HepG2 (cell line): ENCODE results near the gene TADA1. TPM values are rescaled to one million over a fixed set of nuclear protein-coding genes. Genes with fewer than 3 reads are reported as not detected.

Experiments used
- EED ChIP-seq: sonication (generic); formaldehyde crosslinking; IDR thresholded peaks from 2 replicates; pipeline ENCODE4 v1.5.0; 2020; ENCODE audit warnings: mild to moderate bottlenecking, missing genetic modification reagents
- KLF6 ChIP-seq: IDR thresholded peaks from 2 replicates; pipeline ENCODE4 v1.8.0; 2016; ENCODE audit warnings: missing biosample characterization, missing genetic modification reagents
- PCBP1 ChIP-seq: fragments of 200-400 bp; formaldehyde crosslinking; IDR thresholded peaks from 2 replicates; pipeline ENCODE4 v1.6.1; 2017; ENCODE audit warnings: mild to moderate bottlenecking, low read depth, low read length, borderline replicate concordance
- POLR2G ChIP-seq: fragments of 200-400 bp; formaldehyde crosslinking; IDR thresholded peaks from 2 replicates; pipeline ENCODE4 v1.6.1; 2018; ENCODE audit warnings: mild to moderate bottlenecking, low read depth, low read length, moderate library complexity
- RAD21 ChIP-seq: fragments of 450-650 bp; formaldehyde crosslinking; IDR thresholded peaks from 2 replicates; pipeline ENCODE4 v1.5.0; 2020; ENCODE audit warnings: mild to moderate bottlenecking
- XBP1 ChIP-seq: sonication (generic); formaldehyde crosslinking; IDR thresholded peaks from 2 replicates; pipeline ENCODE4 v1.5.0; 2020; ENCODE audit warnings: missing genetic modification reagents
- ZNF770 ChIP-seq: sonication (generic); formaldehyde crosslinking; IDR thresholded peaks from 2 replicates; pipeline ENCODE4 v1.5.0; 2020; ENCODE audit warnings: mild to moderate bottlenecking, missing genetic modification reagents
- ZNF850 ChIP-seq: sonication (generic); formaldehyde crosslinking; conservative IDR thresholded peaks from 2 replicates; pipeline ENCODE4 v1.9.0; 2021; ENCODE audit warnings: mild to moderate bottlenecking, missing genetic modification reagents
- polyA plus RNA-seq, 8 experiments: library from polyadenylated mRNA; depleted of rRNA in 3 of 8; stranded (reverse) in 7 of 8; unstranded in 1 of 8; fragments of >200 nt; fragmentation: Illumina TruSeq in 4 of 8; extraction: Trizol in 4 of 8; gene quantifications; 2 replicates each; pipeline versions ENCODE4 v1.2.1 to v1.2.3, GENCODE V29; 2011 to 2016; ENCODE audit warnings: low read depth in 4 of 8, missing spikeins in 1 of 8, mixed read lengths in 1 of 8; ENCODE audit not compliant: insufficient read depth in 1 of 8
- total RNA-seq, 5 experiments: library from RNA; depleted of rRNA; stranded (reverse); fragments of >200 nt; fragmentation: Illumina TruSeq; extraction: Trizol; gene quantifications; 2 replicates each; pipeline ENCODE4 v1.2.3, GENCODE V29; 2016; ENCODE audit warnings: low read depth in 1 of 5
- TF ChIP-seq, protein P1 (sequence below): sonication (generic); formaldehyde crosslinking; IDR thresholded peaks from 2 replicates; pipeline ENCODE4 v1.8.1; 2023; ENCODE audit warnings: mild to moderate bottlenecking, missing genetic modification reagents
- TF ChIP-seq, protein P2 (sequence below): sonication (generic); formaldehyde crosslinking; IDR thresholded peaks from 2 replicates; pipeline ENCODE4 v1.4.0; 2020; ENCODE audit warnings: missing genetic modification reagents, mild to moderate bottlenecking, borderline replicate concordance
- TF ChIP-seq, protein P3 (sequence below), 2 experiments: sonication (generic) in 1 of 2; formaldehyde crosslinking in 1 of 2; IDR thresholded peaks; 2 replicates each; pipeline versions ENCODE4 v1.4.0 to v1.6.1; 2016 to 2020; ENCODE audit warnings: borderline replicate concordance in 1 of 2, low read depth in 1 of 2, mild to moderate bottlenecking in 1 of 2, missing genetic modification reagents in 1 of 2
- TF ChIP-seq, protein P4 (sequence below): sonication (generic); formaldehyde crosslinking; IDR thresholded peaks from 2 replicates; pipeline ENCODE4 v1.4.0; 2020; ENCODE audit warnings: missing genetic modification reagents, mild to moderate bottlenecking, borderline replicate concordance

TADA1 gene
- total and polyA plus RNA-seq, 2 of the 13 experiments (the other 11 are each of a cell fraction or from before 2014, with no cell fraction given): 28.3 to 29.1 TPM

DNA sequence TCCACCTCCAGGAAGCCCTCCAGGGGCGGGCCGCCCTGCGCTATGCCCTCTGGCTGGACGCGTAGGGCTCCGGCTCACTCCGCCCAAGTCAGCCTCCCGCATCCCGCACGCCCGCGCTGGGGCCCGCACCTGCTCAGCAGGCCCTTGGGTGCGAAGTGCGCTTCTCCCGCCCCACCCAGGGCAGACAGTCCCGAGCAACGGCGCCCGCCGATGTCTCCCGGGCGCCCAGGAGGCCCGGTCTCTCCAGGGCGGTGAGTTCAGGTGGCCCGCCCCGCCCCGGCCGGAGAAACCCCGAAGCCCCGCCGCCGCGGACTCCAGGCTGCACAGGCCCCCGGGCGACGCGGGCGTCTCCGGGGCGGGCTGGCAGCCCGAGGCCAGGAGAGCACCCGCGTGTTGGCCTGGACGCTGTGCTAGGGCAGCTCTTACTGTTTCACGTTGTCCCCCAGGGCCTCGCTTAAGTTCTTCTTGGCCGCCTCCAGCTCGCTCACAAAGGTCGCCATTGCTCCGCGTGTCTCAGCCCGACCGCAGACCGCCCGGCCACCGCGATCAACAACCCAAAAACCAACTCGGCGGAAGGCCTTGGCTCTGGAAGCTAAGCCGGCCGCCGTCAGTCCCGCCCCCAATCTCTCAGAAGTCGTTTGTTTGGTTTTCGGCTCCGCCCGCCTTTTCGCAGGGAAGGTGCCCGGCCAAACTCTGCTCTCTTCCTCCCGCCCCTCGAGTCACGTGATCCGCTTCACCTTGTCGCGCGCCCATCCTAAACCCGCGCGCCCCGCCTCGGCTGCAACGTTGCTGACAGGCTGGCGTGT is at the start of gene TADA1 (continued):
- TF ChIP-seq ZNF770 (0 out of 2 replicates have a peak, but pooled peaks have one; percentile 49), ZNF850 (CRISPR knock-in tag) (0 out of 2 replicates have a peak, but pooled peaks have one; percentile 61), POLR2G (peak; percentile 89), KLF6 (CRISPR knock-in tag) (peak; percentile 69; the same call in 1 of the 2 replicates), EED (CRISPR knock-in tag) (peak; percentile 62; the same call in 1 of the 2 replicates), RAD21 (CRISPR knock-in tag) (peak; percentile 35), XBP1 (CRISPR knock-in tag) (0 out of 2 replicates have a peak, but pooled peaks have one; percentile 14), PCBP1 (0 out of 2 replicates have a peak, but pooled peaks have one; percentile 51)
- TF ChIP-seq, protein P1, sequence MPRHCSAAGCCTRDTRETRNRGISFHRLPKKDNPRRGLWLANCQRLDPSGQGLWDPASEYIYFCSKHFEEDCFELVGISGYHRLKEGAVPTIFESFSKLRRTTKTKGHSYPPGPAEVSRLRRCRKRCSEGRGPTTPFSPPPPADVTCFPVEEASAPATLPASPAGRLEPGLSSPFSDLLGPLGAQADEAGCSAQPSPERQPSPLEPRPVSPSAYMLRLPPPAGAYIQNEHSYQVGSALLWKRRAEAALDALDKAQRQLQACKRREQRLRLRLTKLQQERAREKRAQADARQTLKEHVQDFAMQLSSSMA (CRISPR knock-in tag): no peak; the same call in 1 of the 2 replicates
- TF ChIP-seq, protein P2, sequence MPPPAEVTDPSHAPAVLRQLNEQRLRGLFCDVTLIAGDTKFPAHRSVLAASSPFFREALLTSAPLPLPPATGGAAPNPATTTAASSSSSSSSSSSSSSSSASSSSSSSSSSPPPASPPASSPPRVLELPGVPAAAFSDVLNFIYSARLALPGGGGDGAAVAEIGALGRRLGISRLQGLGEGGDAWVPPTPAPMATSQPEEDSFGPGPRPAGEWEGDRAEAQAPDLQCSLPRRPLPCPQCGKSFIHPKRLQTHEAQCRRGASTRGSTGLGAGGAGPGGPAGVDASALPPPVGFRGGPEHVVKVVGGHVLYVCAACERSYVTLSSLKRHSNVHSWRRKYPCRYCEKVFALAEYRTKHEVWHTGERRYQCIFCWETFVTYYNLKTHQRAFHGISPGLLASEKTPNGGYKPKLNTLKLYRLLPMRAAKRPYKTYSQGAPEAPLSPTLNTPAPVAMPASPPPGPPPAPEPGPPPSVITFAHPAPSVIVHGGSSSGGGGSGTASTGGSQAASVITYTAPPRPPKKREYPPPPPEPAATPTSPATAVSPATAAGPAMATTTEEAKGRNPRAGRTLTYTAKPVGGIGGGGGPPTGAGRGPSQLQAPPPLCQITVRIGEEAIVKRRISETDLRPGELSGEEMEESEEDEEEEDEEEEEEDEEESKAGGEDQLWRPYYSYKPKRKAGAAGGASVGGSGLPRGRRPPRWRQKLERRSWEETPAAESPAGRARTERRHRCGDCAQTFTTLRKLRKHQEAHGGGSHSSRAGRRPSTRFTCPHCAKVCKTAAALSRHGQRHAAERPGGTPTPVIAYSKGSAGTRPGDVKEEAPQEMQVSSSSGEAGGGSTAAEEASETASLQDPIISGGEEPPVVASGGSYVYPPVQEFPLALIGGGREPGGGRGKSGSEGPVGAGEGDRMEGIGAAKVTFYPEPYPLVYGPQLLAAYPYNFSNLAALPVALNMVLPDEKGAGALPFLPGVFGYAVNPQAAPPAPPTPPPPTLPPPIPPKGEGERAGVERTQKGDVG (CRISPR knock-in tag): peak; percentile 44; the same call in 1 of the 2 replicates
- TF ChIP-seq, protein P3, sequence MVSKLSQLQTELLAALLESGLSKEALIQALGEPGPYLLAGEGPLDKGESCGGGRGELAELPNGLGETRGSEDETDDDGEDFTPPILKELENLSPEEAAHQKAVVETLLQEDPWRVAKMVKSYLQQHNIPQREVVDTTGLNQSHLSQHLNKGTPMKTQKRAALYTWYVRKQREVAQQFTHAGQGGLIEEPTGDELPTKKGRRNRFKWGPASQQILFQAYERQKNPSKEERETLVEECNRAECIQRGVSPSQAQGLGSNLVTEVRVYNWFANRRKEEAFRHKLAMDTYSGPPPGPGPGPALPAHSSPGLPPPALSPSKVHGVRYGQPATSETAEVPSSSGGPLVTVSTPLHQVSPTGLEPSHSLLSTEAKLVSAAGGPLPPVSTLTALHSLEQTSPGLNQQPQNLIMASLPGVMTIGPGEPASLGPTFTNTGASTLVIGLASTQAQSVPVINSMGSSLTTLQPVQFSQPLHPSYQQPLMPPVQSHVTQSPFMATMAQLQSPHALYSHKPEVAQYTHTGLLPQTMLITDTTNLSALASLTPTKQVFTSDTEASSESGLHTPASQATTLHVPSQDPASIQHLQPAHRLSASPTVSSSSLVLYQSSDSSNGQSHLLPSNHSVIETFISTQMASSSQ (IDR thresholded peaks at IDR 0.05; ENCODE audit: low read depth): 0 out of 2 replicates have a peak, but pooled peaks have one; percentile 22
- TF ChIP-seq, protein P3 (CRISPR knock-in tag; IDR thresholded peaks at IDR 0.05; ENCODE audit: borderline replicate concordance): no peak; the same call in 1 of the 2 replicates
- TF ChIP-seq, protein P4, sequence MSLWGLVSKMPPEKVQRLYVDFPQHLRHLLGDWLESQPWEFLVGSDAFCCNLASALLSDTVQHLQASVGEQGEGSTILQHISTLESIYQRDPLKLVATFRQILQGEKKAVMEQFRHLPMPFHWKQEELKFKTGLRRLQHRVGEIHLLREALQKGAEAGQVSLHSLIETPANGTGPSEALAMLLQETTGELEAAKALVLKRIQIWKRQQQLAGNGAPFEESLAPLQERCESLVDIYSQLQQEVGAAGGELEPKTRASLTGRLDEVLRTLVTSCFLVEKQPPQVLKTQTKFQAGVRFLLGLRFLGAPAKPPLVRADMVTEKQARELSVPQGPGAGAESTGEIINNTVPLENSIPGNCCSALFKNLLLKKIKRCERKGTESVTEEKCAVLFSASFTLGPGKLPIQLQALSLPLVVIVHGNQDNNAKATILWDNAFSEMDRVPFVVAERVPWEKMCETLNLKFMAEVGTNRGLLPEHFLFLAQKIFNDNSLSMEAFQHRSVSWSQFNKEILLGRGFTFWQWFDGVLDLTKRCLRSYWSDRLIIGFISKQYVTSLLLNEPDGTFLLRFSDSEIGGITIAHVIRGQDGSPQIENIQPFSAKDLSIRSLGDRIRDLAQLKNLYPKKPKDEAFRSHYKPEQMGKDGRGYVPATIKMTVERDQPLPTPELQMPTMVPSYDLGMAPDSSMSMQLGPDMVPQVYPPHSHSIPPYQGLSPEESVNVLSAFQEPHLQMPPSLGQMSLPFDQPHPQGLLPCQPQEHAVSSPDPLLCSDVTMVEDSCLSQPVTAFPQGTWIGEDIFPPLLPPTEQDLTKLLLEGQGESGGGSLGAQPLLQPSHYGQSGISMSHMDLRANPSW: 0 out of 2 replicates have a peak, but pooled peaks have one; percentile 32
